GM19324 (cell line): ENCODE data around the gene U2AF1L4.
A peak's percentile ranks its signal among the peaks of the same experiment; 100 is the strongest.

ENCODE experiments used
- ATAC-seq: cut with Tn5 transposase; IDR thresholded peaks from one replicate; pipeline ENCODE4 v1.9.1; 2021; ENCODE audit warnings: mild to moderate bottlenecking, moderate library complexity; ENCODE audit not compliant: unreplicated experiment, low FRiP score

The U2AF1L4 gene, protein sequence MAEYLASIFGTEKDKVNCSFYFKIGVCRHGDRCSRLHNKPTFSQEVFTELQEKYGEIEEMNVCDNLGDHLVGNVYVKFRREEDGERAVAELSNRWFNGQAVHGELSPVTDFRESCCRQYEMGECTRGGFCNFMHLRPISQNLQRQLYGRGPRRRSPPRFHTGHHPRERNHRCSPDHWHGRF

GRCh38 chr19:35745328-35746086, at the start of gene U2AF1L4, which contains the start of gene PSENEN:
TSS of gene U2AF1L4 (minus strand) at chr19:35745418. CDS start at chr19:35745391, 27 bp downstream.
TSS of gene PSENEN (plus strand) at chr19:35745651. CDS start at chr19:35745931, 280 bp downstream.
- ATAC-seq, result peak; percentile 49

DNA sequence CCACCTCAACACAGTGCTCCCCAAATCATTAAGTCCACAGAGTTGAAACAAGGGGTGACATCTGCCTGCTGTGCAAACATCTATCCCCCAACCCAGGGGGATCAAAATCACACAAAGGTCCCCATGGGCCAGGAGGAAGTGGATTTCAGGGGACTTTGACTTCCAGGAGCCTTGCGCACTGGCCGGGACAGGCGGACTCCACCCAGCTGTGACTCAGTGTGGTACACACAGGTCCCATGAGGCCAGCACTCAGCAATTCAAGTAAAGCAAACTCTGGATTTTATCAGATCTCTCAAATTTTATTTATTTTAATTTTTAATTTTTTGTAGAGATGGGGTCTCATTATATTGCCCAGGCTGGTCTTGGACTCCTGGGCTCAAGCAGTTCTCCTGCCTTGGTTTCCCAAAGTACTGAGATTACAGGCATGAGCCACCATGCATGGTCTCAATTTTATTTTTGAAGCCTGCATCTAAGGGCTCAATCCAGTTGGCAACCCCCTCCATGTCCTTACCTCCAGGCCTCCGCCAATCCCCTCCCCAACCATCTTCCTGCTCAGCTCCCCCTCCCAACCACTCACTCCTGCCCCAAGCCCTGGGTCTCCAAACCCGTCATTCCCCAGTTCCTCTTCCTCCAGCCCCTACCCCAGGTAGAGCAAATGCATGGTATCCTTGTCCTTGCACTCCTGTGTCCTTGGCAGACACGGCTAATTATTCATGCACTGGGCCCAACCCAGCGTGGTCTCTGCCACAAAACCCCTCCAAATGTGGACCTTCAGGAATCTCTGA, 48.4 kb upstream of the U2AF1L4 start:
- no peak for ATAC-seq

DNA sequence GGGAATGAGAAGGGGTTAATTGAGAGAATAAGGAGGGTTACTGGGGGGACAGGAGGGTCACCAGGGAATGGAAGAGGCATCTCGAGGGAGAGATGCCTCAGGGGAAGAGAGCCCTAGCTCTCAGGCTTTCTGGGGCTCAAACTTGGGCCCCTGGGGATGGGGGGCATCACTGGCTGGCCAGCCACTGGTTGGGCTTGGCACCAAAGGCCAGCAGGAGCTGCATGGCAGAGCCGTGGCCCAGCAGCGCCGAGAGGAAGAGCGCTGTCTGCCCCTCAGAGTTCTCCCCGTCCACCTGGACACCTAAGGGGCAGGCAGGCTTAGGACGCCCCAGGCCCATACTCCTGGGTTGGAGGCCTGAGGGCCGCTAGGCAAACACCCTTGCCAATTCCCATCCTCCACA, 47.7 kb upstream of the U2AF1L4 start:
- no peak for ATAC-seq

- ATAC-seq, result no peak
Observed at GRCh38 chr19:35792312-35792711, 47.1 kb upstream of the U2AF1L4 start.

- ATAC-seq, result no peak
Observed at GRCh38 chr19:35791814-35792279, 46.6 kb upstream of the U2AF1L4 start.

- no peak for ATAC-seq
Observed at GRCh38 chr19:35790981-35791813, 46.0 kb upstream of the U2AF1L4 start.

DNA sequence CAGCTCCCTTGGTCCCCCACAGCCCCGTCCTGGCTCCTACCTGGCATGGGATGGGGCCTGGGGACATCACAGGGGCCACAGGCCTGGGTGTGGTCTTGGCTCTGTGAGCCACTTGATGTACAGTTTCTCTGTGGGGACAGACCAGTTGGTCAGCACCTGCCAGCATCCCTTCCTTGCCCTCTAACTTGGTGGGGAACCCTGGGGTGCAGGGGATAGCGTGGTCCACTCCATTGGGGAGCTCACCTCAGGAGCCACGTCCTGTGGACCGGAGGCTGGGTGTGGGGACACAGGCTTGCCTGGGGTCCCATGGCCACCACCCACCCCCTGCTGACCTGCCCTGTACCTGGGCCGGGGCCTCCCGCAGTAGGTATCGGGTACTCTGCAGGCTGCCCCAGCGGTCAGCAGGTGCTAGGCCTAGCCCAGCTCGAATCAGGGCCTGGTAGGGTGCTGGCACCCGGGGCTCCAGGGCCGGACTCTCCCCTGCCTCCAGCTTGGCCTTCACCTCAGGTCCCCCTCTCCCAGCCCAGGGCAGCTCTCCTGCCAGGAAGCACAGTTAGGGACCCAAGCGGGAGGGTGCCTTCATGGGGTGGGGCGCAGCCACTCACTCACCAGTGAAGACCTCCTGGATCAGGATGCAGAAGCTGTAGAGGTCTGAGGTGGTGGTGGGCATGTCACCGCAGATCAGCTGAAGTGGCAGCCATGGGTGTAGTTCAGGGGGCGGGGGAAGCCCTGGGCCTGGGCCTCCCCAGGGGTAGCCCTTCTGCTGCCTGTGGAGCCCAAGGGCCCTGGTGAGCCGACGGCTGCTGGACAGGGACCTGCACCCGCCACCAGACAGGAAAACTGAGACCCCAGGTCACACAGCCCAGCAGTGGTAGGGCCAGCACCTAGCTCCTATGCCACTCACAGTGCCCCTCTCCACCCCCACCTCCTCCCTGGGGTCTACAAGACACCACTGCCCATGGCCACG, 45.0 kb upstream of the U2AF1L4 start:
- no peak for ATAC-seq

DNA sequence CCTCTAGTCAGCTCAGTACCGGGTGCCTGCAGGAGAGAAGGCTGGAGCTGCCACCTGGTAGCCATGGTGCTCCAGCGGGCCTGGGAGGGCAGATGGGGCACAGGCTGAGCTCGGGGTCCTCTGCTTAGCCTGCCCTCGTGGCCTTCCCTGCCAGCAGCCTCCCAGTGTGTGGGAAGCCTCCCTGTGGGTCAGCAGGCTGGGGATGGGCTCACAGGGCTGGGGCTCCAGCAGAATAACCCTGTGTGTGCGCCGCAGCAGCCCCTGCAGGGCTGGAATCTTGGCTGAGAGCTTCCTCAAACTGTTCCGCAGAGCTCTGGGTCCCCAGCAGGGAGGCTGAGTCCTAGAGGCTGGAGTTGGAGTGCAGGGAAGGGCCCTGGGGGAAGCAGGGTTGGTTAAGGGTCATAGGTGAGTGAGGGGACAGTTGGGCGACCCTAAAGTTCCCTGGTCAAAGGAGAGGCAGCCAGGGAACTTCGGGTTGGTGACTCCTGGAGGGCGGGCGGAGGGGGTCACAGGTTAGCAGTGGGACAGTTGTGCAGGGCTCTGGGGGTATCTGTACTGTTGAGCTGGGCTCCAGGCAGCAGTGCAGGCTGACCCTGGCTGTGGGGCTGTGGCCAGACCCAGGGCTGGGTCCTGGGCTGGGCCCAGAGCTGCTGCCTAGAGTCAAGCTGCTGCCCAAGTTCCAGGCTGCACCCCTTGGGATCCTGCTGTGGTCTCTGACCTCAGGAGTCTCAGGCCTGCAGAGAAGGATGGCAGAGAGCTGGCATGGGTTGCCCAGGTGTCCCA, 44.2 kb upstream of the U2AF1L4 start:
- no peak for ATAC-seq

DNA sequence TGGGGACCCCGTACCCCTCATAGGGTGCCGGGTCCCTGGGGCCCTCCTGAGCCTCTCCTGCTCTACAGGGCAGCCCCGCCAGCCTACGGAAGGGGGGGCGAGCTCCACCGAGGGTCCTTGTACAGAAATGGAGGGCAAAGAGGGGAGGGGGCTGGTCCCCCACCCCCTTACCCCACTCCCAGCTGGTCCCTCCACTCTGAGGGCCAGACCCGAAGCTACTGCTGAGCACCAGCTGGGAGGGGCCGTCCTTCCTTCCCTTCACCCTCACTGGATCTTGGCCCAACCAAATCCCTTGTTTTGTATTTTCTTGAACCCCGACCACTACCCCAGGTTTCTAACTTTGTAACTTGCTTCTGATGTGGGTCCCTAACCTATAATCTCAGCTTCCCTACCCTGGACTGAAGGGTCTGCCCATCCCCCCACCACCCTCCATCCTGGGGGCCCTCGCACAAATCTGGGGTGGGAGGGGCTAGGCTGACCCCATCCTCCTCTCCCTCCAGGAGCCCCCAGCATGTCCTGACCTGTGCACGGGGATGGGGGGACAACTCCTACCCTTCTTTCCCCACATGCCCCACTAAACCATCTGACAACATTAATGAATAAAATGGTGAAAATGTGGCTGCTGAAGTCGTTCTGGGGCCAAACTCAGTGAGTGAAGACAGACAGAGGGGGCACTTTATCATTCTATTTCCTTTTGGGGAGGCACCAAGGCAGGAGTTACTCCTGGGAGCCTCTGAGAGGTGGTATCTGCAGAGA, 43.2 kb upstream of the U2AF1L4 start:
- no peak for ATAC-seq

GRCh38 chr19:35787227-35787799, 42.1 kb upstream of the U2AF1L4 start:
- no peak for ATAC-seq

DNA sequence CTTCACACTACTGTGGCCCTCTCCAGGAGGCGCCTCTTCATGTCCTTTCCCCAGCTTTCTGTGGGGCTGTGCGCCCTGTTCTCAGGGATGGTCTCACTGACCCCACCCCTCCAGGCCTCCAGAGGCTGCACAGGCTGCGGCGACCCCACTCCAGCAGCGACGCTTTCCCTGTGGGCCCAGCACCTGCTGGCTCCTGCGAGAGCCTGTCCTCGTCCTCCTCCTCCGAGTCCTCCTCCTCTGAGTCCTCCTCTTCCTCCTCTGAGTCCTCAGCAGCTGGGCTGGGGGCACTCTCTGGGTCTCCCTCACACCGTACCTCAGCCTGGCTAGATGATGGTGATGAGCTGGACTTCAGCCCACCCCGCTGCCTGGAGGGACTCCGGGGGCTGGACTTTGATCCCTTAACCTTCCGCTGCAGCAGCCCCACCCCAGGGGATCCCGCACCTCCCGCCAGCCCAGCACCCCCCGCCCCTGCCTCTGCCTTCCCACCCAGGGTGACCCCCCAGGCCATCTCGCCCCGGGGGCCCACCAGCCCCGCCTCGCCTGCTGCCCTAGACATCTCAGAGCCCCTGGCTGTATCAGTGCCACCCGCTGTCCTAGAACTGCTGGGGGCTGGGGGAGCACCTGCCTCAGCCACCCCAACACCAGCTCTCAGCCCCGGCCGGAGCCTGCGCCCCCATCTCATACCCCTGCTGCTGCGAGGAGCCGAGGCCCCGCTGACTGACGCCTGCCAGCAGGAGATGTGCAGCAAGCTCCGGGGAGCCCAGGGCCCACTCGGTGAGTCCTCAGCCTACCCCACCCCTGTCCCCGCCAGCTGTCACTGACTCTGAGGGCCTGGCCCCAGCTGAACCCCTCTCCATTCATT, 41.3 kb upstream of the U2AF1L4 start:
- ATAC-seq, result no peak

- ATAC-seq, result no peak
Observed at GRCh38 chr19:35785339-35785627, 40.1 kb upstream of the U2AF1L4 start.

- ATAC-seq, result no peak
Observed at GRCh38 chr19:35784503-35785338, 39.5 kb upstream of the U2AF1L4 start.

GRCh38 chr19:35783469-35784434, 38.5 kb upstream of the U2AF1L4 start:
- ATAC-seq, result no peak

GRCh38 chr19:35782589-35782988, 37.4 kb upstream of the U2AF1L4 start:
- no peak for ATAC-seq
